SK-N-SH (cell line): ENCODE measurements around the gene FBXO10. TPM values are rescaled to one million over a fixed set of nuclear protein-coding genes. Genes with fewer than 3 reads are reported as not detected.
A peak's percentile ranks its signal among the peaks of the same experiment; 100 is the strongest.

Experiments
- CTCF ChIA-PET: fragments of 300-600, 350-600 bp; formaldehyde crosslinking; extraction: SDS; loops from one replicate; lab custom pipeline; 2021; lab: Yijun Ruan, JAX
- POLR2A ChIA-PET: fragments of 350-600 bp; sonication (Branson Sonifier 250); formaldehyde crosslinking; extraction: SDS; loops from one replicate; lab custom pipeline; 2020; ENCODE audit warnings: antibody characterized with exemption, inconsistent platforms; lab: Yijun Ruan, JAX
- DNase-seq: peaks from one replicate; pipeline ENCODE4 v3.0.0; 2012
- H2AFZ ChIP-seq: fragments of 200-600 bp; sonication (generic); 2 replicates; pipeline ENCODE4 v1.8.1; 2016; ENCODE audit warnings: antibody characterized with exemption, mild to moderate bottlenecking, low read depth
- H3F3A ChIP-seq: fragments of 200-600 bp; sonication (generic); replicated peaks from 2 replicates; pipeline ENCODE3; 2016; ENCODE audit warnings: antibody characterized with exemption, mild to moderate bottlenecking; ENCODE audit not compliant: insufficient read depth
- H3K27ac ChIP-seq, 2 experiments: fragments of 200-500 bp in 1 of 2; fragments of 200-600 bp in 1 of 2; sonication (Bioruptor generic) in 1 of 2; sonication (generic), shearing (Covaris generic) in 1 of 2; 2 replicates each; pipeline versions ENCODE4 v1.5.1 to v1.6.1; 2014 to 2016; ENCODE audit warnings: low read depth in 2 of 2, inconsistent platforms in 1 of 2, low read length in 1 of 2, mild to moderate bottlenecking in 1 of 2, mixed read lengths in 1 of 2
- H3K27me3 ChIP-seq: fragments of 200-600 bp; sonication (generic), shearing (Covaris generic); 2 replicates; pipeline ENCODE4 v1.6.1; 2016; ENCODE audit warnings: mixed run types; ENCODE audit not compliant: insufficient read depth
- H3K36me3 ChIP-seq, 2 experiments: fragments of 200-500 bp in 1 of 2; fragments of 200-600 bp in 1 of 2; sonication (Bioruptor generic) in 1 of 2; sonication (generic) in 1 of 2; replicated peaks in 1 of 2; 2 replicates each; pipeline versions ENCODE3 to v1.5.1; 2014 to 2016; ENCODE audit warnings: low read length in 1 of 2, mild to moderate bottlenecking in 1 of 2; ENCODE audit not compliant: insufficient read depth in 2 of 2, control insufficient read depth in 1 of 2
- H3K4me1 ChIP-seq, 2 experiments: fragments of 200-500 bp in 1 of 2; fragments of 200-600 bp in 1 of 2; sonication (Bioruptor generic) in 1 of 2; sonication (generic), shearing (Covaris generic) in 1 of 2; 2 replicates each; pipeline versions ENCODE4 v1.5.1 to v1.6.1; 2014 to 2016; ENCODE audit warnings: low read depth in 1 of 2, low read length in 1 of 2, mixed run types in 1 of 2; ENCODE audit not compliant: insufficient read depth in 2 of 2, control insufficient read depth in 1 of 2
- H3K4me2 ChIP-seq: fragments of 200-600 bp; sonication (generic), shearing (Covaris generic); 2 replicates; pipeline ENCODE4 v1.6.1; 2017; ENCODE audit warnings: mixed run types
- H3K4me3 ChIP-seq, 2 experiments: fragments of 200-500 bp in 1 of 2; fragments of 200-600 bp in 1 of 2; sonication (Bioruptor generic) in 1 of 2; sonication (generic), shearing (Covaris generic) in 1 of 2; 2 replicates each; pipeline versions ENCODE4 v1.5.1 to v1.8.1; 2014 to 2016; ENCODE audit warnings: low read depth in 2 of 2, inconsistent platforms in 1 of 2, low read length in 1 of 2, mild to moderate bottlenecking in 1 of 2, mixed read lengths in 1 of 2, moderate library complexity in 1 of 2
- H3K79me2 ChIP-seq: fragments of 200-600 bp; sonication (generic); 2 replicates; pipeline ENCODE4 v1.8.1; 2017; ENCODE audit warnings: mild to moderate bottlenecking; ENCODE audit not compliant: insufficient read depth
- H3K9ac ChIP-seq: fragments of 200-600 bp; sonication (generic); 2 replicates; pipeline ENCODE4 v1.6.1; 2017; ENCODE audit warnings: mixed run types
- H3K9me2 ChIP-seq: fragments of 200-600 bp; sonication (generic); 2 replicates; pipeline ENCODE4 v1.6.1; 2017; ENCODE audit warnings: mixed run types
- H3K9me3 ChIP-seq: fragments of 200-600 bp; sonication (generic); 2 replicates; pipeline ENCODE4 v1.6.1; 2017; ENCODE audit warnings: mixed run types, mild to moderate bottlenecking, moderate library complexity
- H4K20me1 ChIP-seq: fragments of 200-600 bp; sonication (generic); 2 replicates; pipeline ENCODE4 v1.6.1; 2017; ENCODE audit warnings: mild to moderate bottlenecking, mixed run types; ENCODE audit not compliant: insufficient read depth
- EP300 ChIP-seq, 2 experiments: IDR thresholded peaks; 2 replicates each; pipeline versions ENCODE4 v1.4.0 to v1.6.1; 2012; ENCODE audit warnings: borderline replicate concordance in 1 of 2, low read depth in 1 of 2, low read length in 1 of 2
- FOSL2 ChIP-seq: IDR thresholded peaks from 2 replicates; pipeline ENCODE4 v1.4.0; 2012; ENCODE audit warnings: low read depth, mild to moderate bottlenecking, moderate library complexity, borderline replicate concordance
- FOXM1 ChIP-seq: IDR thresholded peaks from 2 replicates; pipeline ENCODE4 v1.4.0; 2012; ENCODE audit warnings: low read depth, mild to moderate bottlenecking
- GABPA ChIP-seq: IDR thresholded peaks from 2 replicates; pipeline ENCODE4 v1.4.0; 2012; ENCODE audit warnings: low read depth, mild to moderate bottlenecking
- IRF3 ChIP-seq: fragments of 150-350 bp; IDR thresholded peaks from 2 replicates; pipeline ENCODE4 v1.6.1; 2016; ENCODE audit warnings: mild to moderate bottlenecking, low read depth, low read length
- MEF2A ChIP-seq: IDR thresholded peaks from 2 replicates; pipeline ENCODE4 v1.4.0; 2012; ENCODE audit warnings: low read depth, borderline replicate concordance
- NRF1 ChIP-seq: IDR thresholded peaks from 2 replicates; pipeline ENCODE4 v1.6.1; 2012; ENCODE audit warnings: low read depth, mild to moderate bottlenecking, low read length
- PBX3 ChIP-seq: IDR thresholded peaks from 2 replicates; pipeline ENCODE4; 2012
- RAD21 ChIP-seq: IDR thresholded peaks from 2 replicates; pipeline ENCODE4 v1.6.1; 2012; ENCODE audit warnings: mild to moderate bottlenecking, low read length
- RFX5 ChIP-seq: IDR thresholded peaks from 2 replicates; pipeline ENCODE4 v1.6.1; 2012; ENCODE audit warnings: mild to moderate bottlenecking, improper control_type of control experiment, low read length
- RXRA ChIP-seq: IDR thresholded peaks from 2 replicates; pipeline ENCODE4 v1.4.0; 2012; ENCODE audit warnings: low read depth, mild to moderate bottlenecking, borderline replicate concordance
- SIN3A ChIP-seq: IDR thresholded peaks from 2 replicates; pipeline ENCODE4 v1.6.1; 2012; ENCODE audit warnings: low read depth, mild to moderate bottlenecking, low read length, moderate library complexity, borderline replicate concordance
- SMC3 ChIP-seq: IDR thresholded peaks from 2 replicates; pipeline ENCODE4 v1.6.1; 2012; ENCODE audit warnings: low read depth, low read length, improper control_type of control experiment
- TAF1 ChIP-seq: IDR thresholded peaks from 2 replicates; pipeline ENCODE4 v1.6.1; 2012; ENCODE audit warnings: low read depth, mild to moderate bottlenecking, low read length, moderate library complexity, borderline replicate concordance
- USF1 ChIP-seq: IDR thresholded peaks from 2 replicates; pipeline ENCODE4 v1.4.0; 2012; ENCODE audit warnings: low read depth, borderline replicate concordance
- YY1 ChIP-seq: IDR thresholded peaks from 2 replicates; pipeline ENCODE4 v1.4.0; 2012; ENCODE audit warnings: low read depth, mild to moderate bottlenecking
- WGBS: methylation state at CpG from one replicate; pipeline ENCODE4 v1.1.6; 2017; ENCODE audit warnings: low lambda C conversion rate; 5-methylcytosine and 5-hydroxymethylcytosine counted together
- polyA plus RNA-seq, 3 experiments: library from polyadenylated mRNA; depleted of rRNA; stranded (reverse); fragments of >200 nt; gene quantifications; 2 replicates each; pipeline ENCODE4 v1.2.3, GENCODE V29; 2012

FBXO10 gene
- polyA plus RNA-seq, 1 of the 3 experiments (the other 2 are of a cell fraction): 10.1 TPM

GRCh38 chr9:37596504-37596903 is 20.3 kb upstream of the FBXO10 start:
- ChIA-PET POLR2A (no interaction called here), CTCF (interaction anchor here (1.0 to 5.5 kb wide), 9 partner anchors 10 to 301 kb away, joined by 3 to 39 read pairs (median 4); partner anchors contain the start of genes EXOSC3 and FRMPD1)
- Histone ChIP-seq H3F3A (peaks cover 6% of the 10 kb centered on the region), H3K4me2 (no peak overlapping the region), H3K79me2 (peaks cover 12% of the 10 kb centered on the region), H3K4me1 (peaks cover 0 to 2% of the 10 kb centered on the region in 2 experiments; a peak in 1 of 4 replicates), H3K27ac (no peak overlapping the region), H3K9me3 (no peaks in the 10 kb centered on the region), H3K36me3 (no peaks in the 10 kb centered on the region), H3K9ac (no peak overlapping the region), H3K9me2 (no peaks in the 10 kb centered on the region), H2AFZ (no peak overlapping the region), H3K27me3 (peaks cover 8% of the 10 kb centered on the region; the same call in 1 of the 2 replicates), H3K4me3 (no peak overlapping the region), H4K20me1 (no peaks in the 10 kb centered on the region)
- TF ChIP-seq RXRA (no peak), GABPA (no peak), SMC3 (no peak), FOSL2 (no peak), RFX5 (no peak), EP300 (IDR thresholded peaks at IDR 0.05; ENCODE audit: borderline replicate concordance in 1 of 2, low read depth in 1 of 2, low read length in 1 of 2) (no peak), RAD21 (no peak), IRF3 (no peak), USF1 (no peak), MEF2A (no peak), FOXM1 (no peak), YY1 (no peak), TAF1 (no peak), NRF1 (no peak), SIN3A (no peak)
- 3% methylated on average over 2 of the region's 2 CpGs for WGBS
- no peak for DNase-seq

- POLR2A ChIA-PET: no interaction called here
- Histone ChIP-seq H3K4me3 (no peak overlapping the region), H3K9me2 (no peaks in the 10 kb centered on the region), H3K4me2 (peak overlapping the region; percentile 46; the same call in 1 of the 2 replicates), H3K79me2 (peaks cover 37% of the 10 kb centered on the region), H3F3A (peaks cover 6% of the 10 kb centered on the region), H3K27me3 (no peaks in the 10 kb centered on the region), H3K9ac (no peak overlapping the region), H2AFZ (peak overlapping the region; percentile 88; the same call in 1 of the 2 replicates), H3K36me3 (peaks cover 4 to 9% of the 10 kb centered on the region in 2 experiments), H3K9me3 (no peaks in the 10 kb centered on the region), H3K4me1 (peaks cover 9 to 14% of the 10 kb centered on the region in 2 experiments; a peak in 3 of 4 replicates), H4K20me1 (peaks cover 20% of the 10 kb centered on the region), H3K27ac (no peak overlapping the region)
- CTCF ChIA-PET: interaction anchor here (0.7 to 5.5 kb wide), 10 partner anchors 9 to 112 kb away, joined by 3 to 39 read pairs (median 3); no protein-coding TSS in a partner anchor
- TF ChIP-seq PBX3 (no peak), GABPA (0 out of 2 replicates have a peak, but pooled peaks have one; percentile 6)
- DNase-seq: no peak
- 90% methylated on average over 6 of the region's 6 CpGs for WGBS
Measured at GRCh38 chr9:37593883-37594448, 17.8 kb upstream of the FBXO10 start.
